ENCODE data around the gene NRP2. TPM values are rescaled to one million over a fixed set of nuclear protein-coding genes. Genes with fewer than 3 reads are reported as not detected.

The NRP2 gene
- total RNA-seq, 1 donor from 2014 or later = 89.0 TPM

- peaks cover 4% of the 10 kb centered on the region for H3K27me3 Mint-ChIP-seq (ENCODE audit: unreplicated experiment)
- no peak overlapping the region for H3K4me3 Mint-ChIP-seq (ENCODE audit: unreplicated experiment)
- TF ChIP-seq CTCF (IDR thresholded peaks at IDR 0.05; ENCODE audit: partially characterized antibody, unreplicated experiment) = no peak
- no peak for DNase-seq
- peaks cover 21% of the 10 kb centered on the region for H3K4me1 Mint-ChIP-seq (ENCODE audit: low read depth, unreplicated experiment)
- H3K9me3 Mint-ChIP-seq (ENCODE audit: unreplicated experiment) = peaks cover 3% of the 10 kb centered on the region
- no peak overlapping the region for H3K27ac Mint-ChIP-seq (ENCODE audit: unreplicated experiment)
- H3K36me3 Mint-ChIP-seq (ENCODE audit: unreplicated experiment) = no peaks in the 10 kb centered on the region
Measured at GRCh38 chr2:205658572-205658971, 23.7 kb upstream of the NRP2 start.

GRCh38 chr2:205659922-205660321 is 22.4 kb upstream of the NRP2 start:
- Mint-ChIP-seq H3K27ac (ENCODE audit: unreplicated experiment) (no peak overlapping the region), H3K4me3 (ENCODE audit: unreplicated experiment) (no peak overlapping the region), H3K27me3 (ENCODE audit: unreplicated experiment) (peaks cover 4% of the 10 kb centered on the region), H3K4me1 (ENCODE audit: low read depth, unreplicated experiment) (peaks cover 21% of the 10 kb centered on the region), H3K9me3 (ENCODE audit: unreplicated experiment) (no peaks in the 10 kb centered on the region), H3K36me3 (ENCODE audit: unreplicated experiment) (no peaks in the 10 kb centered on the region)
- no peak for TF ChIP-seq CTCF (IDR thresholded peaks at IDR 0.05; ENCODE audit: partially characterized antibody, unreplicated experiment)
- no peak for DNase-seq

GRCh38 chr2:205660521-205661124 is 21.7 kb upstream of the NRP2 start:
- Mint-ChIP-seq H3K9me3 (ENCODE audit: unreplicated experiment) (no peaks in the 10 kb centered on the region), H3K36me3 (ENCODE audit: unreplicated experiment) (no peaks in the 10 kb centered on the region), H3K27me3 (ENCODE audit: unreplicated experiment) (peaks cover 4% of the 10 kb centered on the region), H3K4me1 (ENCODE audit: low read depth, unreplicated experiment) (peaks cover 16% of the 10 kb centered on the region), H3K27ac (ENCODE audit: unreplicated experiment) (no peak overlapping the region), H3K4me3 (ENCODE audit: unreplicated experiment) (no peak overlapping the region)
- no peak for TF ChIP-seq CTCF (IDR thresholded peaks at IDR 0.05; ENCODE audit: partially characterized antibody, unreplicated experiment)
- no peak for DNase-seq

- TF ChIP-seq CTCF (IDR thresholded peaks at IDR 0.05; ENCODE audit: partially characterized antibody, unreplicated experiment) = no peak
- Mint-ChIP-seq H3K4me3 (ENCODE audit: unreplicated experiment) (no peak overlapping the region), H3K4me1 (ENCODE audit: low read depth, unreplicated experiment) (peaks cover 12% of the 10 kb centered on the region), H3K27me3 (ENCODE audit: unreplicated experiment) (peaks cover 2% of the 10 kb centered on the region), H3K9me3 (ENCODE audit: unreplicated experiment) (no peaks in the 10 kb centered on the region), H3K27ac (ENCODE audit: unreplicated experiment) (no peak overlapping the region), H3K36me3 (ENCODE audit: unreplicated experiment) (no peaks in the 10 kb centered on the region)
- no peak for DNase-seq
Measured at GRCh38 chr2:205661281-205661680, 21.0 kb upstream of the NRP2 start.

GRCh38 chr2:205662206-205662965 is 19.9 kb upstream of the NRP2 start:
- Mint-ChIP-seq H3K4me1 (ENCODE audit: low read depth, unreplicated experiment) (peaks cover 6% of the 10 kb centered on the region), H3K4me3 (ENCODE audit: unreplicated experiment) (no peak overlapping the region), H3K36me3 (ENCODE audit: unreplicated experiment) (no peaks in the 10 kb centered on the region), H3K27me3 (ENCODE audit: unreplicated experiment) (peaks cover 2% of the 10 kb centered on the region), H3K9me3 (ENCODE audit: unreplicated experiment) (no peaks in the 10 kb centered on the region), H3K27ac (ENCODE audit: unreplicated experiment) (no peak overlapping the region)
- TF ChIP-seq CTCF (IDR thresholded peaks at IDR 0.05; ENCODE audit: partially characterized antibody, unreplicated experiment) = no peak
- DNase-seq = no peak
